ENCODE data around the gene CCDC142. TPM values are rescaled to one million over a fixed set of nuclear protein-coding genes. Genes with fewer than 3 reads are reported as not detected.
A peak's percentile ranks its signal among the peaks of the same experiment; 100 is the strongest.
"Not testable (repeated sequence)": the region's sequence is repeated elsewhere in the genome, so short reads cannot be mapped to it uniquely, and the experiment has no call there.

The CCDC142 gene
- total and polyA plus RNA-seq, 9 of the 15 experiments (the other 6 are each of a cell fraction or from before 2014, with no cell fraction given), result 0.55 to 11.7 (median 7.2) TPM

DNA sequence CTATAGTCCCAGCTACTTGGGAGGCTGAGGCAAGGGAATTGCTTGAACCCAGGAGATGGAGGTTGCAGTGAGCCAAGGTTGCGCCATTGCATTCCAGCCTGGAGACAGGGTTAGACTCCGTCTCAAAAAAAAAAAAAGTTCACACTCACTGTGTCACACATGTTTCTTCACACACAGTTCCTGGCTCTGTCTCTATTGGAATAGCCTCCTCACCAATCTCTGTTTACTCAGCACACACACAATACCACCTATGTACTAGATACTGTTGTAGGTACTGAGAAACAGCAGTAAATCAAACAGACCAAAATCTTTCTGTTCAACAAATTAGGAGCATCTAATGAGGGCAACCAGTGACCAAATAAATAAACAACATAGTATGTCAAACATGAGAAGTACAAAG, 3.3 kb upstream of the CCDC142 start:
- Histone ChIP-seq H3K9ac (ENCODE audit: insufficient read depth in 1 of 2, low read depth in 2 of 2, low read length in 2 of 2) (no peak overlapping the region), H3K27ac (ENCODE audit: extremely low read depth, low read depth, low read length) (no peak overlapping the region), H3K79me2 (ENCODE audit: control insufficient read depth, insufficient read depth, low read length) (peaks cover 25% of the 10 kb centered on the region), H4K20me1 (replicated peaks; ENCODE audit: control insufficient read depth, insufficient read depth, low read length) (no peaks in the 10 kb centered on the region; the same call in 1 of the 2 replicates), H3K4me3 (no peak overlapping the region), H2AFZ (ENCODE audit: low read depth, low read length) (no peak overlapping the region), H3K27me3 (ENCODE audit: control insufficient read depth in 2 of 2, insufficient read depth in 2 of 2, low read length in 2 of 2) (no peaks in the 10 kb centered on the region), H3K4me2 (ENCODE audit: insufficient read depth, low read length) (no peak overlapping the region), H3K36me3 (ENCODE audit: control insufficient read depth, insufficient read depth, low read length) (peaks cover 31% of the 10 kb centered on the region; the same call in 2 of the 3 replicates), H3K9me3 (replicated peaks; ENCODE audit: control insufficient read depth, insufficient read depth, low read depth, low read length) (no peaks in the 10 kb centered on the region), H3K9me1 (ENCODE audit: control insufficient read depth, insufficient read depth, low read length) (no peaks in the 10 kb centered on the region), H3K4me1 (replicated peaks in 1 of 2; ENCODE audit: control insufficient read depth in 2 of 2, insufficient read depth in 2 of 2, low read length in 2 of 2) (peaks cover 8 to 23% of the 10 kb centered on the region in 2 experiments; a peak in 4 of 5 replicates)
- POLR2A ChIA-PET, result no interaction called here
- in situ Hi-C loops (cut with MboI), result loop anchor here (5.0 kb wide), 1 partner anchor 86 kb away; no protein-coding TSS in a partner anchor
- no TSS peak for BruUV-seq (replicated peaks)
- FAIRE-seq, result no peak
- TF ChIP-seq NRF1 (conservative IDR thresholded peaks at IDR 0.05 in 1 of 2, IDR thresholded peaks at IDR 0.05 in 1 of 2) (no peak), CCNT2 (IDR thresholded peaks at IDR 0.05; ENCODE audit: borderline replicate concordance, extremely low read depth, insufficient read length, low read depth, low read length) (no peak)
- CTCF ChIA-PET (ENCODE audit: low intra/inter-chr PET ratio), result no interaction called here
- no peak for ATAC-seq
- no peak for DNase-seq (ENCODE audit: extremely low read depth in 1 of 4, low spot score in 3 of 4)
- 93% methylated on average over 2 of the region's 2 CpGs for WGBS (ENCODE audit: insufficient coverage, low coverage, missing lambda C conversion rate)
- intact Hi-C loops (cut with micrococcal nuclease), result no loop called here

DNA sequence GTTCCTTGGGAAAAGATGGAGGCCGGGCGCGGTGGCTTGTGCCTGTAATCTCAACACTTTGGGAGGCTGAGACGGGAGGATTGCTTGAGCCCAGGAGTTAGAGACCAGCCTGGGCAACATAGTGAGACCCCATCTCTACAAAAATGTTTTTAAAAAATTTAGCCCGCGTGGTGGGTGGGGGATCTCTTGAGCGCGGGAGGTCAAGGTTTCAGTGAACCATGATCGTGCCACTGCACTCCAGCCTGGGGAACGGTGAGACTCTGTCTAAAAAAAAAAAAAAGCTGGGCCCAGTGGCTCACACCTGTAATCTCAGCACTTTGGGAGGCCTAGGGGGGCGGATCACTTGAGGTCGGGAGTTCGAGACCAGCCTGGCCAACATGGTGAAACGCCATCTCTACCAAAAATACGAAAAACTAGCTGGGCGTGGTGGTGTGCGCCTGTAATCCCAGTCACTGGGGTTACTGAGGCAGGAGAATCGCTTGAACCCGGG, 922 bp upstream of the CCDC142 start:
- CTCF ChIA-PET (ENCODE audit: low intra/inter-chr PET ratio), result interaction anchor here (0.6 to 2.0 kb wide), 4 partner anchors 48 to 104 kb away, joined by 4 to 12 read pairs (median 5); no protein-coding TSS in a partner anchor
- Histone ChIP-seq H3K4me2 (ENCODE audit: insufficient read depth, low read length) (peak overlapping the region; percentile 99), H3K4me3 (peak overlapping the region; percentile 86), H2AFZ (ENCODE audit: low read depth, low read length) (peak overlapping the region; percentile 100), H3K4me1 (replicated peaks in 1 of 2; ENCODE audit: control insufficient read depth in 2 of 2, insufficient read depth in 2 of 2, low read length in 2 of 2) (peaks cover 8 to 23% of the 10 kb centered on the region in 2 experiments; a peak in 4 of 5 replicates), H3K9ac (ENCODE audit: insufficient read depth in 1 of 2, low read depth in 2 of 2, low read length in 2 of 2) (peak overlapping the region; percentile 83 to 93; a peak in 3 of 4 replicates), H3K79me2 (ENCODE audit: control insufficient read depth, insufficient read depth, low read length) (peaks cover 32% of the 10 kb centered on the region), H3K36me3 (ENCODE audit: control insufficient read depth, insufficient read depth, low read length) (peaks cover 31% of the 10 kb centered on the region)
- FAIRE-seq; H3K27me3 ChIP-seq (ENCODE audit: control insufficient read depth in 2 of 2, insufficient read depth in 2 of 2, low read length in 2 of 2); H3K9me1 ChIP-seq (ENCODE audit: control insufficient read depth, insufficient read depth, low read length); H3K9me3 ChIP-seq (replicated peaks; ENCODE audit: control insufficient read depth, insufficient read depth, low read depth, low read length); H4K20me1 ChIP-seq (replicated peaks; ENCODE audit: control insufficient read depth, insufficient read depth, low read length); in situ Hi-C loops (cut with MboI); DNase-seq (ENCODE audit: extremely low read depth in 1 of 4, low spot score in 3 of 4); H3K27ac ChIP-seq (ENCODE audit: extremely low read depth, low read depth, low read length); ATAC-seq; BruUV-seq (replicated peaks): not testable (repeated sequence)
- TF ChIP-seq BCOR (IDR thresholded peaks at IDR 0.05), result peak; percentile 56; the same call in 1 of the 2 replicates
- TF ChIP-seq SMARCA5 (IDR thresholded peaks at IDR 0.05), result peak; percentile 56; the same call in 1 of the 2 replicates
- TF ChIP-seq ZNF121 (CRISPR knock-in tag; conservative IDR thresholded peaks at IDR 0.05), result peak; percentile 97
- peak in 1 of 2 experiments; percentile 3; a peak in 1 of 4 replicates for TF ChIP-seq RCOR1 (IDR thresholded peaks at IDR 0.05; ENCODE audit: borderline replicate concordance in 1 of 2, low read depth in 2 of 2, low read length in 2 of 2)
- peak; percentile 70 for TF ChIP-seq RBM25 (IDR thresholded peaks at IDR 0.05; ENCODE audit: low read depth, low read length, severe bottlenecking)
- TF ChIP-seq KDM1A (IDR thresholded peaks at IDR 0.05), result peak; percentile 51 to 65; a peak in 1 of 4 replicates
- POLR2A ChIA-PET, result interaction anchor here (0.9 to 3.9 kb wide), 5 partner anchors 11 to 106 kb away, joined by 4 to 28 read pairs (median 5); partner anchors contain the start of genes AUP1, HTRA2 and MRPL53
- intact Hi-C loops (cut with micrococcal nuclease), result loop anchor here (1.0 to 2.0 kb wide), 5 partner anchors 20 to 104 kb away; partner anchors contain the start of genes AUP1, HTRA2 and INO80B
- WGBS (ENCODE audit: insufficient coverage, low coverage, missing lambda C conversion rate), result 35% methylated on average over 18 of the region's 19 CpGs

Data from K562 (cell line).